Lower lobe of right lung (tissue), 2 donors: ENCODE measurements around the gene SNAPC2. TPM values are rescaled to one million over a fixed set of nuclear protein-coding genes. Genes with fewer than 3 reads are reported as not detected.

Source experiments
- ATAC-seq, 2 donors: fragments of 200-7000 bp; cut with Tn5 transposase; one replicate each; pipeline ENCODE4 v1.9.1; 2020 to 2022; ENCODE audit warnings: mild to moderate bottlenecking in 2 of 2, moderate library complexity in 2 of 2
- DNase-seq: peaks from one replicate; pipeline ENCODE4 v3.0.0-alpha.2; 2020
- H3K27ac ChIP-seq: fragments of 200-600 bp; one replicate; pipeline ENCODE4 v1.8.0; 2022
- H3K27me3 ChIP-seq: fragments of 200-600 bp; one replicate; pipeline ENCODE4 v1.8.0; 2022; ENCODE audit warnings: low read depth
- H3K36me3 ChIP-seq: fragments of 200-600 bp; one replicate; pipeline ENCODE4 v1.8.0; 2022; ENCODE audit warnings: mild to moderate bottlenecking
- H3K4me1 ChIP-seq: fragments of 200-600 bp; one replicate; pipeline ENCODE4 v1.8.0; 2022
- H3K4me3 ChIP-seq: fragments of 200-600 bp; one replicate; pipeline ENCODE4 v1.8.0; 2022; ENCODE audit warnings: mild to moderate bottlenecking
- H3K9me3 ChIP-seq: fragments of 200-600 bp; one replicate; pipeline ENCODE4 v1.8.0; 2022
- intact Hi-C: fragments of 100-400 bp; cut with DNase I; formaldehyde crosslinking; loops from one replicate; pipeline ENCODE4 v1.11.0; 2022
- total RNA-seq: library from RNA; stranded (reverse); fragmentation: NEBNext Ultra II Directional; extraction: Animal tissue kit (Norgen Biotek cat#: 25700); gene quantifications from one replicate; pipeline ENCODE4 v1.2.1, GENCODE V29; 2021
- TF ChIP-seq, protein P1 (sequence below): fragments of 200-600 bp; IDR thresholded peaks from one replicate; pipeline ENCODE4 v1.8.0; 2022; ENCODE audit warnings: antibody characterized with exemption, mild to moderate bottlenecking
- donor health status: DM: no; HTN: yes; CAD: no; lungs with severe emphysema.

The SNAPC2 gene
- total RNA-seq, 1 donor from 2014 or later = 17.6 TPM

- ATAC-seq (no peak), DNase-seq (no peak)
- Histone ChIP-seq H3K9me3 (no peaks in the 10 kb centered on the region), H3K4me1 (no peaks in the 10 kb centered on the region), H3K36me3 (no peaks in the 10 kb centered on the region), H3K27me3 (peaks cover 9% of the 10 kb centered on the region), H3K4me3 (no peak overlapping the region), H3K27ac (peak overlapping the region; percentile 59)
- TF ChIP-seq, protein P1, sequence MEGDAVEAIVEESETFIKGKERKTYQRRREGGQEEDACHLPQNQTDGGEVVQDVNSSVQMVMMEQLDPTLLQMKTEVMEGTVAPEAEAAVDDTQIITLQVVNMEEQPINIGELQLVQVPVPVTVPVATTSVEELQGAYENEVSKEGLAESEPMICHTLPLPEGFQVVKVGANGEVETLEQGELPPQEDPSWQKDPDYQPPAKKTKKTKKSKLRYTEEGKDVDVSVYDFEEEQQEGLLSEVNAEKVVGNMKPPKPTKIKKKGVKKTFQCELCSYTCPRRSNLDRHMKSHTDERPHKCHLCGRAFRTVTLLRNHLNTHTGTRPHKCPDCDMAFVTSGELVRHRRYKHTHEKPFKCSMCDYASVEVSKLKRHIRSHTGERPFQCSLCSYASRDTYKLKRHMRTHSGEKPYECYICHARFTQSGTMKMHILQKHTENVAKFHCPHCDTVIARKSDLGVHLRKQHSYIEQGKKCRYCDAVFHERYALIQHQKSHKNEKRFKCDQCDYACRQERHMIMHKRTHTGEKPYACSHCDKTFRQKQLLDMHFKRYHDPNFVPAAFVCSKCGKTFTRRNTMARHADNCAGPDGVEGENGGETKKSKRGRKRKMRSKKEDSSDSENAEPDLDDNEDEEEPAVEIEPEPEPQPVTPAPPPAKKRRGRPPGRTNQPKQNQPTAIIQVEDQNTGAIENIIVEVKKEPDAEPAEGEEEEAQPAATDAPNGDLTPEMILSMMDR = no peak
- intact Hi-C loops = no loop called here
These were observed 24.6 kb upstream of the SNAPC2 start for GRCh38 chr19:7895565-7895964.

- ATAC-seq (peak; percentile 25 to 41), DNase-seq (peak; percentile 65)
- intact Hi-C loops = no loop called here
- no peaks in the 10 kb centered on the region for H3K36me3 ChIP-seq
- TF ChIP-seq, protein P1 = no peak
- H3K27ac ChIP-seq = no peak overlapping the region
- no peak overlapping the region for H3K4me3 ChIP-seq
- peaks cover 9% of the 10 kb centered on the region for H3K27me3 ChIP-seq
- no peaks in the 10 kb centered on the region for H3K9me3 ChIP-seq
- H3K4me1 ChIP-seq = peaks cover 5% of the 10 kb centered on the region
These were observed 22.8 kb upstream of the SNAPC2 start for GRCh38 chr19:7897292-7897691.

GRCh38 chr19:7898967-7899366 is 21.2 kb upstream of the SNAPC2 start:
- no peak overlapping the region for H3K27ac ChIP-seq
- TF ChIP-seq, protein P1 = no peak
- no peaks in the 10 kb centered on the region for H3K36me3 ChIP-seq
- H3K4me1 ChIP-seq = peaks cover 13% of the 10 kb centered on the region
- H3K9me3 ChIP-seq = no peaks in the 10 kb centered on the region
- no peak overlapping the region for H3K4me3 ChIP-seq
- DNase-seq (no peak), ATAC-seq (no peak)
- intact Hi-C loops = no loop called here
- H3K27me3 ChIP-seq = peaks cover 9% of the 10 kb centered on the region

DNA sequence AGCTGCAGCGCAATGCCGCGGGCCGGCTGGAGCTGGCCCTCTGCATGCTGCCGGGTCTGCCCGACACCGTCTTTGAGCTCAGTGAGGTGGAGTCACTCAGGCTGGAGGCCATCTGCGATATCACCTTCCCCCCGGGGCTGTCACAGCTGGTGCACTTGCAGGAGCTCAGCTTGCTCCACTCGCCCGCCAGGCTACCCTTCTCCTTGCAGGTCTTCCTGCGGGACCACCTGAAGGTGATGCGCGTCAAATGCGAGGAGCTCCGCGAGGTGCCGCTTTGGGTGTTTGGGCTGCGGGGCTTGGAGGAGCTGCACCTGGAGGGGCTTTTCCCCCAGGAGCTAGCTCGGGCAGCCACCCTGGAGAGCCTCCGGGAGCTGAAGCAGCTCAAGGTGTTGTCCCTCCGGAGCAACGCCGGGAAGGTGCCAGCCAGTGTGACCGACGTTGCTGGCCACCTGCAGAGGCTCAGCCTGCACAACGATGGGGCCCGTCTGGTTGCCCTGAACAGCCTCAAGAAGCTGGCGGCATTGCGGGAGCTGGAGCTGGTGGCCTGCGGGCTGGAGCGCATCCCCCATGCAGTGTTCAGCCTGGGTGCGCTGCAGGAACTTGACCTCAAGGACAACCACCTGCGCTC is 20.3 kb upstream of the SNAPC2 start:
- H3K4me1 ChIP-seq = peaks cover 20% of the 10 kb centered on the region
- no peaks in the 10 kb centered on the region for H3K9me3 ChIP-seq
- H3K4me3 ChIP-seq = no peak overlapping the region
- peaks cover 4% of the 10 kb centered on the region for H3K27me3 ChIP-seq
- ATAC-seq (no peak), DNase-seq (no peak)
- no peaks in the 10 kb centered on the region for H3K36me3 ChIP-seq
- H3K27ac ChIP-seq = no peak overlapping the region
- intact Hi-C loops = no loop called here
- TF ChIP-seq, protein P1 = no peak

GRCh38 chr19:7900401-7900870 is 19.7 kb upstream of the SNAPC2 start:
- peak; percentile 45 for DNase-seq
- Histone ChIP-seq H3K4me1 (peaks cover 25% of the 10 kb centered on the region), H3K27ac (no peak overlapping the region), H3K4me3 (no peak overlapping the region), H3K9me3 (no peaks in the 10 kb centered on the region), H3K36me3 (no peaks in the 10 kb centered on the region), H3K27me3 (no peaks in the 10 kb centered on the region)
- TF ChIP-seq, protein P1 = no peak
- intact Hi-C loops = no loop called here
- ATAC-seq = no peak
